HG03025 (cell line): Measurements from ENCODE around the gene CEP170.
"Not testable (repeated sequence)": the region's sequence is repeated elsewhere in the genome, so short reads cannot be mapped to it uniquely, and the experiment has no call there.

ENCODE experiments used
- ATAC-seq: cut with Tn5 transposase; IDR thresholded peaks from one replicate; pipeline ENCODE4 v1.9.1; 2021; ENCODE audit warnings: mild to moderate bottlenecking, moderate library complexity; ENCODE audit not compliant: unreplicated experiment, low FRiP score

The CEP170 gene

DNA sequence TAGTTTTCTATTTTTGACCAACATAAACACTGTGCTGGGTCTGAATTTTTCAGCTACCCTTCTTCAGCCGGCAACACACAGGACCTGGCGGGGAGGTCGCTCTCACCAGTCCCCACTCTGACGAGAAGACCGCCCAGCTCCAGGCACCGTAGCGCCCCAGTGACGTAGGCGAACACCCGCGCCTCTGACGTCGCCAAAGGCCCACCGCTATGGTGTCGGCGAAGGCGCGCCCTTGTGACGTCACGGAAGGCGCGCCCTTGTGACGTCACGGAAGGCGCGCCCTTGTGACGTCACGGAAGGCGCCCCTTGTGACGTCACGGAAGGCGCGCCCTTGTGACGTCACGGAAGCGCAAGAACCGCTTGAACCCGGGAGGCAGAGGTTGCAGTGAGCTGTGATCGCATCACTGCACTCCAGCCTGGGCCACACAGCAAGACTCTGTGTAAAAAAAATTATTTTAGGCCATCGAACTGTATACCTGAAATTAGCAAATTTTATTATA is 153.5 kb downstream of the CEP170 start:
- ATAC-seq = not testable (repeated sequence)

DNA sequence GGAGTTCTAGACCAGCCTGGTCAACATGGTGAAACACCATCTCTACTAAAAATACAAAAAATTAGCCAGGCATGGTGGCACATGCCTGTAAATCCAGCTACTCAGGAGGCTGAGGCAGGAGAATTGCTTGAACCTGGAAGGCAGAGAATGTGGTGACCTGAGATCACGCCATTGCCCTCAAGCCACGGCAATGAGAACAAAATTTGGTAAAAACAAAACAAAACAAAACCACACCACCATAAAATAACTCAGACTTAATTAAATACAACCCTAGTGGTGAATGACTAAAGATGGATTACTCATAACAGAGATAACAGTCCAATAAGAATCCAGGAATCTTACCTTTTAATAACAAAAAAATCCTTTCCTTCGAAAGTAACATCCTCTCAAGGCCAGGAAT is 167.7 kb downstream of the CEP170 start:
- ATAC-seq = not testable (repeated sequence)
